Ovary (tissue), 9 donors: Measurements from ENCODE around the gene LDLRAD4. TPM values are rescaled to one million over a fixed set of nuclear protein-coding genes. Genes with fewer than 3 reads are reported as not detected.

Experiments used
- DNase-seq, 5 donors: peaks; one replicate each; pipeline ENCODE4 v3.0.0-alpha.2; 2019 to 2020
- H3K27ac ChIP-seq, 2 donors: fragments of 200-600 bp; one replicate each; pipeline versions ENCODE4 v1.5.1 to v1.8.0; 2019 to 2022
- H3K27me3 ChIP-seq: fragments of 200-600 bp; one replicate; pipeline ENCODE4 v1.8.0; 2022
- H3K36me3 ChIP-seq: fragments of 200-600 bp; sonication (generic); one replicate; pipeline ENCODE4 v1.5.1; 2019
- H3K4me1 ChIP-seq: one replicate; pipeline ENCODE4 v1.8.1; 2013; ENCODE audit warnings: mild to moderate bottlenecking, moderate library complexity; ENCODE audit not compliant: insufficient read depth
- H3K4me3 ChIP-seq: fragments of 200-600 bp; sonication (generic); one replicate; pipeline ENCODE4 v1.5.1; 2017
- H3K9me3 ChIP-seq, 2 donors: fragments of 200-600 bp in 1 of 2; sonication (generic) in 1 of 2; one replicate each; pipeline versions ENCODE4 v1.5.1 to v1.8.1; 2013 to 2019; ENCODE audit warnings: mild to moderate bottlenecking in 1 of 2, moderate library complexity in 1 of 2
- CTCF ChIP-seq, 3 donors: fragments of 450-650 bp in 2 of 3; fragments of 200-600 bp in 1 of 3; IDR thresholded peaks; one replicate each; pipeline versions ENCODE4 v1.5.1 to v1.8.0; 2016 to 2022; ENCODE audit warnings: antibody characterized with exemption in 3 of 3, mild to moderate bottlenecking in 1 of 3
- EP300 ChIP-seq: sonication (generic); formaldehyde crosslinking; IDR thresholded peaks from one replicate; pipeline ENCODE4 v1.6.1; 2017; ENCODE audit warnings: antibody characterized with exemption
- POLR2A ChIP-seq: fragments of 450-650 bp; IDR thresholded peaks from one replicate; pipeline ENCODE4 v1.6.1; 2017; ENCODE audit warnings: antibody characterized with exemption, mild to moderate bottlenecking, moderate library complexity
- WGBS, 3 donors: extraction: QIAGEN DNeasy Blood & Tissue Kit in 1 of 3; methylation state at CpG; one replicate each; pipeline versions ENCODE4 v1.1.5 to v1.1.7; 2013 to 2017; 5-methylcytosine and 5-hydroxymethylcytosine counted together
- intact Hi-C, 4 donors: fragments of 100-400 bp; cut with DNase I; formaldehyde crosslinking; loops; one replicate each; pipeline versions ENCODE4 v1.11.0 to v1.15.1; 2022 to 2023
- polyA plus RNA-seq, 2 donors: library from polyadenylated mRNA; stranded (reverse); fragments of 200-250 nt in 1 of 2; fragments of 350-450 nt in 1 of 2; fragmentation: Illumina TruSeq in 1 of 2; extraction: RNeasy Lipid Tissue Mini Kit (QIAGEN cat#74804) in 1 of 2; gene quantifications; one replicate each; pipeline ENCODE4 v1.2.3, GENCODE V29; 2013 to 2014
- total RNA-seq, 7 donors: library from RNA; depleted of rRNA in 2 of 7; stranded (reverse); fragments of >200 nt in 2 of 7; fragmentation: NEBNext Ultra II Directional in 3 of 7; extraction: Animal tissue kit (Norgen Biotek cat#: 25700) in 3 of 7; gene quantifications; one replicate each; pipeline versions ENCODE4 v1.1.0 to v1.2.4, GENCODE V29; 2016 to 2023
- donor health status: DM: no; HTN: no; CAD: no; lungs with moderate emphysema.
- donor health status: DM: no; HTN: no; CAD: no.
- donor health status: Bipolar disorder and iron deficiency.
- donor health status: DM: yes; HTN: yes; CAD: no.
- donor health status: DM: no; HTN: no; CAD: no.
- donor health status: DM: yes; HTN: yes; CAD: no.

LDLRAD4 gene
- total and polyA plus RNA-seq, 9 donors: 2.3 to 31.6 (median 8.3) TPM

GRCh38 chr18:13582178-13582670, 363.7 kb downstream of the LDLRAD4 start:
- no peak for TF ChIP-seq CTCF (IDR thresholded peaks at IDR 0.05)
- no peak for TF ChIP-seq EP300
- no peak for TF ChIP-seq POLR2A
- 86 to 95% (median 92%) methylated on average over 9 of the region's 9 CpGs for WGBS, 3 donors
- no peaks in the 10 kb centered on the region for H3K9me3 ChIP-seq
- H3K27me3 ChIP-seq: no peaks in the 10 kb centered on the region
- intact Hi-C loops: no loop called here
- H3K36me3 ChIP-seq: no peaks in the 10 kb centered on the region
- DNase-seq: no peak
- H3K4me3 ChIP-seq: no peak overlapping the region
- no peaks in the 10 kb centered on the region for H3K4me1 ChIP-seq
- H3K27ac ChIP-seq: no peak overlapping the region

GRCh38 chr18:13583576-13584550, 365.3 kb downstream of the LDLRAD4 start:
- Histone ChIP-seq H3K27me3 (no peaks in the 10 kb centered on the region), H3K27ac (no peak overlapping the region), H3K4me3 (no peak overlapping the region), H3K9me3 (no peaks in the 10 kb centered on the region), H3K4me1 (no peaks in the 10 kb centered on the region), H3K36me3 (no peaks in the 10 kb centered on the region)
- intact Hi-C loops: no loop called here
- WGBS, 3 donors: 91 to 93% (median 93%) methylated on average over 27 of the region's 27 CpGs
- no peak for DNase-seq
- TF ChIP-seq POLR2A (no peak), CTCF (IDR thresholded peaks at IDR 0.05) (no peak), EP300 (no peak)

GRCh38 chr18:13584825-13585224, 366.3 kb downstream of the LDLRAD4 start:
- no peaks in the 10 kb centered on the region for H3K4me1 ChIP-seq
- WGBS, 3 donors: 44 to 57% (median 49%) methylated on average over 11 of the region's 11 CpGs
- intact Hi-C loops: no loop called here
- H3K9me3 ChIP-seq: no peaks in the 10 kb centered on the region
- H3K27ac ChIP-seq: no peak overlapping the region
- no peak for TF ChIP-seq POLR2A
- TF ChIP-seq CTCF (IDR thresholded peaks at IDR 0.05): no peak
- TF ChIP-seq EP300: no peak
- no peaks in the 10 kb centered on the region for H3K27me3 ChIP-seq
- H3K4me3 ChIP-seq: no peak overlapping the region
- no peaks in the 10 kb centered on the region for H3K36me3 ChIP-seq
- DNase-seq: no peak

GRCh38 chr18:13585379-13586153, 367.0 kb downstream of the LDLRAD4 start:
- 59 to 63% (median 61%) methylated on average over 4 of the region's 4 CpGs for WGBS, 3 donors
- no peaks in the 10 kb centered on the region for H3K9me3 ChIP-seq
- no peaks in the 10 kb centered on the region for H3K36me3 ChIP-seq
- H3K4me1 ChIP-seq: no peaks in the 10 kb centered on the region
- no peaks in the 10 kb centered on the region for H3K27me3 ChIP-seq
- intact Hi-C loops: no loop called here
- DNase-seq: no peak
- H3K27ac ChIP-seq: no peak overlapping the region
- TF ChIP-seq POLR2A: no peak
- TF ChIP-seq EP300: no peak
- no peak for TF ChIP-seq CTCF (IDR thresholded peaks at IDR 0.05)
- no peak overlapping the region for H3K4me3 ChIP-seq
